ENCODE results near the gene EIF1.

DNA sequence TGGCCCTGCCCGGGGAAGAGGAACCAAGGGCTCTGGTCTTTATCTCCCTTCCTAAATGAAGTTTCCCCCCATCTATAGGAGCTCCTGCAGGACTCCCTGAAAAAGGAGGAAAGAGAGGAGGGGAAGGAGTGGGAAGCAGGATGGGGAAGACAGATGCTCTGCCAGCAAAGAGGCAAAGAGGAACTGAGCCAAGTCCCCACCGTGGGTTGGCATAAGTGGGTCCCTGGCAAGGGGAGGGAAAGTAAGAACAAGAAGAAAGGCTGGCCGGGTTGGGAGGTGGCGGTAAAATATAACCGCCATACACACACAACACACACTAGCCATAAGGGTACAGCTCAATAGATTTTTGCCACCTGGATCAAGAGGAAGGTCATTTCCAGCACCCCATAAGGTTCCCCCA lies 6.1 kb upstream of the EIF1 start:
- TF ChIP-seq RORB (CRISPR knock-in tag; IDR thresholded peaks at IDR 0.05) = no peak
- TF ChIP-seq, protein P1, sequence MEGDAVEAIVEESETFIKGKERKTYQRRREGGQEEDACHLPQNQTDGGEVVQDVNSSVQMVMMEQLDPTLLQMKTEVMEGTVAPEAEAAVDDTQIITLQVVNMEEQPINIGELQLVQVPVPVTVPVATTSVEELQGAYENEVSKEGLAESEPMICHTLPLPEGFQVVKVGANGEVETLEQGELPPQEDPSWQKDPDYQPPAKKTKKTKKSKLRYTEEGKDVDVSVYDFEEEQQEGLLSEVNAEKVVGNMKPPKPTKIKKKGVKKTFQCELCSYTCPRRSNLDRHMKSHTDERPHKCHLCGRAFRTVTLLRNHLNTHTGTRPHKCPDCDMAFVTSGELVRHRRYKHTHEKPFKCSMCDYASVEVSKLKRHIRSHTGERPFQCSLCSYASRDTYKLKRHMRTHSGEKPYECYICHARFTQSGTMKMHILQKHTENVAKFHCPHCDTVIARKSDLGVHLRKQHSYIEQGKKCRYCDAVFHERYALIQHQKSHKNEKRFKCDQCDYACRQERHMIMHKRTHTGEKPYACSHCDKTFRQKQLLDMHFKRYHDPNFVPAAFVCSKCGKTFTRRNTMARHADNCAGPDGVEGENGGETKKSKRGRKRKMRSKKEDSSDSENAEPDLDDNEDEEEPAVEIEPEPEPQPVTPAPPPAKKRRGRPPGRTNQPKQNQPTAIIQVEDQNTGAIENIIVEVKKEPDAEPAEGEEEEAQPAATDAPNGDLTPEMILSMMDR (IDR thresholded peaks at IDR 0.05) = no peak

Data from WTC11 (cell line).